Heart right ventricle (tissue), 16 donors: Measurements from ENCODE around the gene HSPB6. TPM values are rescaled to one million over a fixed set of nuclear protein-coding genes. Genes with fewer than 3 reads are reported as not detected.

Source experiments
- ATAC-seq, 8 donors: fragments of 200-7000 bp; cut with Tn5 transposase; one replicate each; pipeline ENCODE4 v1.9.1; 2020; ENCODE audit warnings: mild to moderate bottlenecking in 8 of 8, moderate library complexity in 8 of 8, moderate number of reproducible peaks in 1 of 8
- DNase-seq, 2 donors: peaks; one replicate each; pipeline ENCODE4 v3.0.0-alpha.2; 2020
- H3K27ac ChIP-seq, 10 donors: fragments of 200-600 bp; sonication (generic) in 2 of 10; one replicate each; pipeline versions ENCODE4 v1.5.0 to v1.8.0; 2020 to 2022; ENCODE audit warnings: mild to moderate bottlenecking in 3 of 10
- H3K27me3 ChIP-seq, 7 donors: fragments of 200-600 bp; one replicate each; pipeline ENCODE4 v1.8.0; 2021 to 2022; ENCODE audit warnings: mild to moderate bottlenecking in 2 of 7
- H3K36me3 ChIP-seq, 9 donors: fragments of 200-600 bp; sonication (generic) in 1 of 9; one replicate each; pipeline versions ENCODE4 v1.5.0 to v1.8.0; 2020 to 2022; ENCODE audit warnings: mild to moderate bottlenecking in 2 of 9
- H3K4me1 ChIP-seq, 9 donors: fragments of 200-600 bp; sonication (generic) in 1 of 9; one replicate each; pipeline versions ENCODE4 v1.5.0 to v1.8.0; 2020 to 2022; ENCODE audit warnings: mild to moderate bottlenecking in 4 of 9
- H3K4me3 ChIP-seq, 10 donors: fragments of 200-600 bp; sonication (generic) in 2 of 10; one replicate each; pipeline versions ENCODE4 v1.5.0 to v1.8.0; 2020 to 2022; ENCODE audit warnings: mild to moderate bottlenecking in 7 of 10, moderate library complexity in 2 of 10
- H3K9me3 ChIP-seq, 11 donors: fragments of 200-600 bp in 10 of 11; sonication (generic) in 2 of 11; one replicate each; pipeline versions ENCODE4 v1.5.0 to v1.8.0; 2013 to 2022; ENCODE audit warnings: mild to moderate bottlenecking in 2 of 11, control low read depth in 1 of 11, moderate library complexity in 1 of 11
- WGBS, 2 donors: extraction: QIAGEN DNeasy Blood & Tissue Kit; methylation state at CpG; one replicate each; pipeline ENCODE4 v1.1.7; 2013; ENCODE audit warnings: inconsistent platforms in 1 of 2; 5-methylcytosine and 5-hydroxymethylcytosine counted together
- intact Hi-C, 10 donors: fragments of 100-400 bp; cut with DNase I; formaldehyde crosslinking; loops; one replicate each; pipeline versions ENCODE4 v1.11.1 to v1.14.2; 2022
- polyA plus RNA-seq, 2 donors: library from polyadenylated mRNA; stranded (reverse); fragments of 200-250 nt; gene quantifications; one replicate each; pipeline ENCODE4 v1.2.3, GENCODE V29; 2013
- total RNA-seq, 10 donors: library from RNA; stranded (reverse); fragmentation: NEBNext Ultra II Directional in 3 of 10; extraction: Animal tissue kit (Norgen Biotek cat#: 25700) in 3 of 10; gene quantifications; one replicate each; pipeline versions ENCODE4 v1.2.1 to v1.2.4, GENCODE V29; 2021 to 2023
- TF ChIP-seq, protein P1 (sequence below), 9 donors: fragments of 200-600 bp; sonication (generic) in 2 of 9; IDR thresholded peaks; one replicate each; pipeline versions ENCODE4 v1.5.0 to v1.8.0; 2021 to 2022; ENCODE audit warnings: antibody characterized with exemption in 9 of 9, mild to moderate bottlenecking in 5 of 9, moderate library complexity in 1 of 9
- donor health status: Arrhythmogenic right ventricular cardiomyopathy.
- donor health status: ischemic (EF 13 %, LVEDD 7.1; RV severe dilation, severe dysfunction).
- donor health status: healthy with polysubstance abuse.
- donor health status: DM: no; HTN: yes; CAD: no.
- donor health status: DM: no; HTN: no; CAD: no.
- donor health status: ischemic (EF 25% LVEDD 6.9; RV normal size, moderate dysfunction).
- donor health status: ischemic (EF 25% LVEDD 5.7; RV mildly dilated, moderate dysfunction).
- donor health status: healthy.
- donor health status: DM: yes; HTN: yes; CAD: no.
- donor health status: Ischemic cardiomyopathy.
- donor health status: ischemic (EF 35%, LVEDD 5.7; RV mildly dilated, moderate dysfunction).
- donor health status: nonischemic (EF 11% LVEDD 7.7; RV severe dilation, severe dysfunction).
- donor health status: DM: yes; HTN: yes; CAD: no.
- donor health status: PGD.
- donor health status: ischemic (EF 29% LVEDD 5.4; RV normal size, mild dysfunction).
- donor health status: nonischemic (EF 23%, LVEDD 6.1; RV moderate dilation, normal function).

Gene HSPB6
- total and polyA plus RNA-seq, 12 donors = 387 to 1,269 (median 981) TPM

GRCh38 chr19:35717665-35718344, 39.0 kb downstream of the HSPB6 start, which contains the start of gene KMT2B:
KMT2B (plus strand) TSS chr19:35718003; CDS start chr19:35718019, 16 bp downstream.
- WGBS, 2 donors = 1% methylated on average over 46 to 104 of the region's 109 CpGs
- Histone ChIP-seq H3K4me1 (peaks cover 6 to 34% (median 27%) of the 10 kb centered on the region in 9 donors), H3K4me3 (peak within 1 kb of the TSS; percentile 68 to 98 (median 84)), H3K27ac (peak within 1 kb of the TSS; percentile 78 to 97 (median 92)), H3K27me3 (no peaks in the 10 kb centered on the region), H3K9me3 (no peaks in the 10 kb centered on the region), H3K36me3 (peaks cover 0 to 34% (median 16%) of the 10 kb centered on the region in 9 donors)
- ATAC-seq = peak in 6 of 8 donors; percentile 62 to 82 (median 79)
- intact Hi-C loops = loop anchor here in 9 of 10 donors (1.0 to 10.0 kb wide), 13 partner anchors 23 to 213 kb away; partner anchors contain the start of genes TMEM147 (in 5 of the 9), PSENEN (in 2 of the 9), U2AF1L4 (in 2 of the 9) and DMKN (in 1 of the 9)
- no peak for DNase-seq
- TF ChIP-seq, protein P1, sequence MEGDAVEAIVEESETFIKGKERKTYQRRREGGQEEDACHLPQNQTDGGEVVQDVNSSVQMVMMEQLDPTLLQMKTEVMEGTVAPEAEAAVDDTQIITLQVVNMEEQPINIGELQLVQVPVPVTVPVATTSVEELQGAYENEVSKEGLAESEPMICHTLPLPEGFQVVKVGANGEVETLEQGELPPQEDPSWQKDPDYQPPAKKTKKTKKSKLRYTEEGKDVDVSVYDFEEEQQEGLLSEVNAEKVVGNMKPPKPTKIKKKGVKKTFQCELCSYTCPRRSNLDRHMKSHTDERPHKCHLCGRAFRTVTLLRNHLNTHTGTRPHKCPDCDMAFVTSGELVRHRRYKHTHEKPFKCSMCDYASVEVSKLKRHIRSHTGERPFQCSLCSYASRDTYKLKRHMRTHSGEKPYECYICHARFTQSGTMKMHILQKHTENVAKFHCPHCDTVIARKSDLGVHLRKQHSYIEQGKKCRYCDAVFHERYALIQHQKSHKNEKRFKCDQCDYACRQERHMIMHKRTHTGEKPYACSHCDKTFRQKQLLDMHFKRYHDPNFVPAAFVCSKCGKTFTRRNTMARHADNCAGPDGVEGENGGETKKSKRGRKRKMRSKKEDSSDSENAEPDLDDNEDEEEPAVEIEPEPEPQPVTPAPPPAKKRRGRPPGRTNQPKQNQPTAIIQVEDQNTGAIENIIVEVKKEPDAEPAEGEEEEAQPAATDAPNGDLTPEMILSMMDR (IDR thresholded peaks at IDR 0.05) = no peak

DNA sequence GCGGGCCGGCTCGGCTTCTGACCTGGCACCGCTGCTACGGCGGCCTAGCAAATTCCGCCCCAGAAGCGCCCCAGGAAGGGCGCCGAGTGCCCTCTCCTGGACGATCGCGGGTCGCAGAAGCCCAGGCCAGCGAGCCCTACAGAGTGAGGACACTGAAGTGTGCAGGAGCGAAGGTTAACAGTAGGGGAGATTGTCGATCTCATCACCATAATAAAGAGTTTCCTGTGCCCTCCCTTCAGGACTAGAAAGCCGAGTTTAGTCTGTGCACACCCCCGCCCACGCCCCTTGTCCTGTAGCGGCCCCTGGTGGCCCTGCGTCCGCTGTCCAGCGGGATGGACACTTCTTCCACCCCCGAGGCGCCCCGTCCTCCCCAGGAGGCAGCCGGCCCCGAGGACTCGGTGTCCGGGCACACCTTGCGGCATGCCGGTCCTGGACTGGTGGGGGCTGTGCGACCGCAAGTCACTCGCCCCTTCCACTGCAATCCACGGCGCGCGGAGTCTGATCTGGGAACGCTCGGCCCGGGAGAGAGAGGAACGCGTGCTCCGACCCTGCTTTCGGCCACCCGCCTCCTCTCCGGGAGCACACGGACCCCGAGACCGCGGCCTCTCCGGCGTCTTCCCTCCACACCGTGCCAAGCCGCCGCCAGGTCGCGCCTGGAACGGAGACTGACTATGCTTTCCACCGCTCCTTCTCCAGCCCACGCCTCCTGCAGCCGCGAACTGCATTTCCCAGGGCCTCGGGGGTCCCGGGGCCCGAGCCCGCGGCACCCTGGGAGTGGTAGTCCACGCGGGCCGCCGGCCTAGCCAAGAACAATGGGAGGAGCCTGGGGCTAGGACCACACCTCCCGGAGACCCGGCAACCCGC, 39.8 kb downstream of the HSPB6 start:
- H3K4me1 ChIP-seq = peaks cover 6 to 34% (median 27%) of the 10 kb centered on the region in 9 donors
- peak; percentile 95 to 96 for DNase-seq
- ATAC-seq = peak; percentile 93 to 97 (median 95)
- WGBS, 2 donors = 0% methylated on average over 77 of the region's 77 CpGs
- H3K4me3 ChIP-seq = peak overlapping the region; percentile 36 to 98 (median 82)
- TF ChIP-seq, protein P1 (IDR thresholded peaks at IDR 0.05) = peak; percentile 77 to 96 (median 93)
- H3K27me3 ChIP-seq = no peaks in the 10 kb centered on the region
- no peaks in the 10 kb centered on the region for H3K9me3 ChIP-seq
- H3K36me3 ChIP-seq = peaks cover 0 to 26% (median 8%) of the 10 kb centered on the region in 9 donors
- peak overlapping the region; percentile 78 to 97 (median 92) for H3K27ac ChIP-seq
- intact Hi-C loops = loop anchor here in 9 of 10 donors (1.0 to 10.0 kb wide), 15 partner anchors 15 to 214 kb away; partner anchors contain the start of genes TMEM147 (in 5 of the 9), DMKN (in 1 of the 9), PROSER3 (in 1 of the 9) and PSENEN (in 1 of the 9)

DNA sequence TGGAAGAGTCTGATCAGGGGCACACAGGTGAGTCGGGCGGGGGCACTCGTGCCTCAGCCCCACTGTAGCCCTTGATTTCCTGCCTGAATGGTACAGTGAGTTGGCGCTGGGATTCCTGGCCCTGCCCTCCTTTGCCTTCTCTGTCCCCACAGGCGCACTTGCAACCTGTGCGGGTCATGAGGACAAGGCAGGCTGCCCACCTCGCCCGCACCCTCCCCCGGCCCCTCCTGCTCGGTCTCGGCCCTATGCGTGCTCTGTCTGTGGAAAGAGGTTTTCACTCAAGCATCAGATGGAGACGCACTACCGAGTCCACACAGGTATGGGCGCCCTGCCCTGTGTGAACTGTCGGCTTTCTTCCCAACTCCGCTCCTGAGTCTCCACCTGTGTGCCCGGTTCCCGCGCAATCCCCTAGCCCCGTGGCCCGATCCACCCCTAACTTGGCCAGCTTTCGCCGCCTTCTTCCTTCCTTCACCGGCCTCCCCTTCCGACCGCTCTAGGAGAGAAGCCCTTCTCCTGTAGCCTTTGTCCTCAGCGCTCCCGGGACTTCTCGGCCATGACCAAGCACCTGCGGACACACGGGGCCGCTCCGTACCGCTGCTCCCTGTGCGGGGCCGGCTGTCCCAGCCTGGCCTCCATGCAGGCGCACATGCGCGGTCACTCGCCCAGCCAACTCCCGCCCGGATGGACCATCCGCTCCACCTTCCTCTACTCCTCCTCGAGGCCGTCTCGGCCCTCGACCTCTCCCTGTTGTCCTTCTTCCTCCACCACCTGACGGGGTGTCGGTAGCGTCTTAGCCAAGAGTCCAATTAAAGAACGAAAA, 40.6 kb downstream of the HSPB6 start:
- Histone ChIP-seq H3K36me3 (peaks cover 0 to 18% (median 0%) of the 10 kb centered on the region in 9 donors), H3K4me3 (peak overlapping the region; percentile 36 to 98 (median 82)), H3K27me3 (no peaks in the 10 kb centered on the region), H3K9me3 (no peaks in the 10 kb centered on the region), H3K27ac (peak overlapping the region; percentile 78 to 97 (median 92)), H3K4me1 (peaks cover 6 to 34% (median 27%) of the 10 kb centered on the region in 9 donors)
- TF ChIP-seq, protein P1 (IDR thresholded peaks at IDR 0.05) = no peak
- WGBS, 2 donors = 3% methylated on average over 52 of the region's 52 CpGs
- DNase-seq (peak; percentile 67 to 74), ATAC-seq (peak; percentile 20 to 71 (median 62))
- intact Hi-C loops = loop anchor here in 9 of 10 donors (1.0 to 10.0 kb wide), 13 partner anchors 14 to 204 kb away; partner anchors contain the start of genes TMEM147 (in 5 of the 9), DMKN (in 1 of the 9), PSENEN (in 1 of the 9) and U2AF1L4 (in 1 of the 9)
